Activated CD4-positive, alpha-beta T cell treated with anti-CD3 and anti-CD28 coated beads for 1 hour (primary cell): ENCODE measurements around the gene BSDC1.
"Not testable (repeated sequence)": the region's sequence is repeated elsewhere in the genome, so short reads cannot be mapped to it uniquely, and the experiment has no call there.

Source experiments
- DNase-seq: peaks from one replicate; pipeline ENCODE4 v3.0.0-alpha.2; 2020

The BSDC1 gene

GRCh38 chr1:32394141-32394889, at the start of gene BSDC1:
TSS of gene BSDC1 (minus strand) at chr1:32394441. CDS start at chr1:32394414, 27 bp downstream.
- DNase-seq = peak; percentile 96

- not testable (repeated sequence) for DNase-seq
These were observed 47.2 kb upstream of the BSDC1 start for GRCh38 chr1:32441467-32441866.

- not testable (repeated sequence) for DNase-seq
These were observed 44.5 kb upstream of the BSDC1 start for GRCh38 chr1:32438777-32439176.

- no peak for DNase-seq
These were observed 43.9 kb upstream of the BSDC1 start for GRCh38 chr1:32438136-32438535.

GRCh38 chr1:32431736-32432400, 37.6 kb upstream of the BSDC1 start:
- no peak for DNase-seq

GRCh38 chr1:32427264-32427963, 33.2 kb upstream of the BSDC1 start:
- no peak for DNase-seq

- no peak for DNase-seq
These were observed 32.4 kb upstream of the BSDC1 start for GRCh38 chr1:32426489-32427255.

GRCh38 chr1:32421775-32422174, 27.5 kb upstream of the BSDC1 start:
- DNase-seq = no peak

- no peak for DNase-seq
These were observed 20.1 kb upstream of the BSDC1 start for GRCh38 chr1:32414186-32414886.

GRCh38 chr1:32413507-32414185, 19.4 kb upstream of the BSDC1 start:
- DNase-seq = peak; percentile 49

- no peak for DNase-seq
These were observed 17.0 kb upstream of the BSDC1 start for GRCh38 chr1:32411261-32411660.

GRCh38 chr1:32406629-32407111, 12.4 kb upstream of the BSDC1 start:
- no peak for DNase-seq

GRCh38 chr1:32405672-32406467, 11.6 kb upstream of the BSDC1 start:
- no peak for DNase-seq

GRCh38 chr1:32404946-32405345, 10.7 kb upstream of the BSDC1 start:
- no peak for DNase-seq

- DNase-seq = peak; percentile 25
These were observed 6.8 kb upstream of the BSDC1 start for GRCh38 chr1:32400876-32401631.

GRCh38 chr1:32399843-32400242, 5.6 kb upstream of the BSDC1 start:
- no peak for DNase-seq

- no peak for DNase-seq
These were observed 4.2 kb upstream of the BSDC1 start for GRCh38 chr1:32398401-32398800.

- DNase-seq = not testable (repeated sequence)
These were observed 2.3 kb upstream of the BSDC1 start for GRCh38 chr1:32396524-32396923.

GRCh38 chr1:32394890-32395432, 720 bp upstream of the BSDC1 start:
- DNase-seq = no peak

GRCh38 chr1:32393832-32394140, 455 bp downstream of the BSDC1 start:
- DNase-seq = no peak
